SU-DHL-6 (cell line): ENCODE measurements around the gene PRRC2A.

Source experiments
- H2AFZ ChIP-seq: fragments of 200-600 bp; sonication (generic); 2 replicates; pipeline ENCODE4 v1.6.1; 2014; ENCODE audit warnings: low read depth, mild to moderate bottlenecking, moderate library complexity, mixed read lengths, antibody characterized with exemption, low read length; ENCODE audit not compliant: severe bottlenecking
- H3F3A ChIP-seq: fragments of 200-600 bp; shearing (Covaris generic); 2 replicates; pipeline ENCODE4 v1.6.0; 2016; ENCODE audit warnings: antibody characterized with exemption, mild to moderate bottlenecking; ENCODE audit not compliant: insufficient read depth
- H3K27ac ChIP-seq: fragments of 200-600 bp; sonication (generic); 2 replicates; pipeline ENCODE4 v1.5.1; 2016; ENCODE audit warnings: low read depth, mild to moderate bottlenecking, low read length, moderate library complexity, mixed read lengths
- H3K27me3 ChIP-seq: fragments of 200-600 bp; sonication (generic), shearing (Covaris generic); 2 replicates; pipeline ENCODE4 v1.6.0; 2014; ENCODE audit warnings: mild to moderate bottlenecking, low read length
- H3K36me3 ChIP-seq: fragments of 200-600 bp; sonication (generic); 2 replicates; pipeline ENCODE4 v1.6.1; 2014; ENCODE audit warnings: mild to moderate bottlenecking, low read length, mixed read lengths
- H3K4me2 ChIP-seq: fragments of 300-600, 200-600 bp; shearing (Covaris generic), sonication (generic); 2 replicates; pipeline ENCODE4 v1.6.0; 2014; ENCODE audit warnings: low read length, low read depth, mild to moderate bottlenecking; ENCODE audit not compliant: poor library complexity, severe bottlenecking
- H3K4me3 ChIP-seq: fragments of 200-600 bp; sonication (generic); 2 replicates; pipeline ENCODE4 v1.5.1; 2014; ENCODE audit warnings: antibody characterized with exemption, low read length, mild to moderate bottlenecking, mixed read lengths; ENCODE audit not compliant: insufficient read depth, poor library complexity, severe bottlenecking
- H3K79me2 ChIP-seq: fragments of 200-600 bp; sonication (generic); 2 replicates; pipeline ENCODE4 v1.6.1; 2014; ENCODE audit warnings: mild to moderate bottlenecking, low read length, moderate library complexity; ENCODE audit not compliant: insufficient read depth
- H3K9ac ChIP-seq: fragments of 200-600 bp; sonication (generic); 2 replicates; pipeline ENCODE4 v1.7.0; 2014; ENCODE audit warnings: mild to moderate bottlenecking, low read length
- H3K9me2 ChIP-seq: fragments of 200-600 bp; sonication (generic); replicated peaks from 2 replicates; pipeline ENCODE4 v1.6.1; 2014; ENCODE audit warnings: low read length; ENCODE audit not compliant: insufficient read depth
- H3K9me3 ChIP-seq: fragments of 200-600 bp; sonication (generic); 2 replicates; pipeline ENCODE4 v1.6.1; 2014; ENCODE audit warnings: low read length, mixed read lengths; ENCODE audit not compliant: insufficient read depth
- H4K20me1 ChIP-seq: fragments of 200-600 bp; sonication (generic); 2 replicates; pipeline ENCODE4 v1.6.1; 2014; ENCODE audit warnings: low read depth, mild to moderate bottlenecking, antibody characterized with exemption, low read length, moderate library complexity, mixed read lengths
- EZH2phosphoT487 ChIP-seq: fragments of 200-600 bp; sonication (generic), shearing (Covaris generic); conservative IDR thresholded peaks from 2 replicates; pipeline ENCODE4 v1.6.1; 2018; ENCODE audit warnings: mild to moderate bottlenecking, antibody characterized with exemption, low read length, moderate library complexity, mixed read lengths
- TF ChIP-seq, protein P1 (sequence below): fragments of 200-600 bp; sonication (generic); IDR thresholded peaks from one replicate; pipeline ENCODE4 v1.5.1; 2017; ENCODE audit warnings: antibody characterized with exemption, mild to moderate bottlenecking, low read length, moderate library complexity; ENCODE audit not compliant: insufficient read depth, poor library complexity, severe bottlenecking

PRRC2A gene

DNA sequence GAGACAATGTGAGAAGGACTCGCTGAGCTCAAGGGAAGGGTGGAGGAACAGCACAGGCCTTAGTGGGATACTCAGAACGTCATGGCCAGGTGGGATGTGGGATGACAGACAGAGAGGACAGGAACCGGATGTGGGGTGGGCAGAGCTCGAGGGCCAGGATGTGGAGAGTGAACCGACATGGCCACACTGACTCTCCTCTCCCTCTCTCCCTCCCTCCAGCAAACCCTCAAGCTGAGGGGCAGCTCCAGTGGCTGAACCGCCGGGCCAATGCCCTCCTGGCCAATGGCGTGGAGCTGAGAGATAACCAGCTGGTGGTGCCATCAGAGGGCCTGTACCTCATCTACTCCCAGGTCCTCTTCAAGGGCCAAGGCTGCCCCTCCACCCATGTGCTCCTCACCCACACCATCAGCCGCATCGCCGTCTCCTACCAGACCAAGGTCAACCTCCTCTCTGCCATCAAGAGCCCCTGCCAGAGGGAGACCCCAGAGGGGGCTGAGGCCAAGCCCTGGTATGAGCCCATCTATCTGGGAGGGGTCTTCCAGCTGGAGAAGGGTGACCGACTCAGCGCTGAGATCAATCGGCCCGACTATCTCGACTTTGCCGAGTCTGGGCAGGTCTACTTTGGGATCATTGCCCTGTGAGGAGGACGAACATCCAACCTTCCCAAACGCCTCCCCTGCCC lies 43.5 kb upstream of the PRRC2A start:
- TF ChIP-seq EZH2phosphoT487, result no peak
- TF ChIP-seq, protein P1, sequence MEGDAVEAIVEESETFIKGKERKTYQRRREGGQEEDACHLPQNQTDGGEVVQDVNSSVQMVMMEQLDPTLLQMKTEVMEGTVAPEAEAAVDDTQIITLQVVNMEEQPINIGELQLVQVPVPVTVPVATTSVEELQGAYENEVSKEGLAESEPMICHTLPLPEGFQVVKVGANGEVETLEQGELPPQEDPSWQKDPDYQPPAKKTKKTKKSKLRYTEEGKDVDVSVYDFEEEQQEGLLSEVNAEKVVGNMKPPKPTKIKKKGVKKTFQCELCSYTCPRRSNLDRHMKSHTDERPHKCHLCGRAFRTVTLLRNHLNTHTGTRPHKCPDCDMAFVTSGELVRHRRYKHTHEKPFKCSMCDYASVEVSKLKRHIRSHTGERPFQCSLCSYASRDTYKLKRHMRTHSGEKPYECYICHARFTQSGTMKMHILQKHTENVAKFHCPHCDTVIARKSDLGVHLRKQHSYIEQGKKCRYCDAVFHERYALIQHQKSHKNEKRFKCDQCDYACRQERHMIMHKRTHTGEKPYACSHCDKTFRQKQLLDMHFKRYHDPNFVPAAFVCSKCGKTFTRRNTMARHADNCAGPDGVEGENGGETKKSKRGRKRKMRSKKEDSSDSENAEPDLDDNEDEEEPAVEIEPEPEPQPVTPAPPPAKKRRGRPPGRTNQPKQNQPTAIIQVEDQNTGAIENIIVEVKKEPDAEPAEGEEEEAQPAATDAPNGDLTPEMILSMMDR, result no peak
- Histone ChIP-seq H2AFZ (no peak overlapping the region), H3K4me3 (peak overlapping the region; percentile 71), H4K20me1 (no peaks in the 10 kb centered on the region), H3K27ac (peak overlapping the region; percentile 92), H3F3A (peaks cover 86% of the 10 kb centered on the region), H3K36me3 (peaks cover 3% of the 10 kb centered on the region; the same call in 1 of the 2 replicates), H3K9me3 (no peaks in the 10 kb centered on the region), H3K4me2 (peak overlapping the region; percentile 86), H3K27me3 (no peaks in the 10 kb centered on the region), H3K9ac (peak overlapping the region; percentile 84), H3K9me2 (no peaks in the 10 kb centered on the region), H3K79me2 (peaks cover 51% of the 10 kb centered on the region)

- Histone ChIP-seq H4K20me1 (no peaks in the 10 kb centered on the region), H3K4me2 (peak overlapping the region; percentile 86), H3F3A (peaks cover 86% of the 10 kb centered on the region), H3K27me3 (no peaks in the 10 kb centered on the region), H3K36me3 (peaks cover 3% of the 10 kb centered on the region; the same call in 1 of the 2 replicates), H3K79me2 (peaks cover 48% of the 10 kb centered on the region), H3K27ac (peak overlapping the region; percentile 92), H3K9me2 (no peaks in the 10 kb centered on the region), H3K4me3 (peak overlapping the region; percentile 71), H3K9ac (peak overlapping the region; percentile 84), H3K9me3 (no peaks in the 10 kb centered on the region), H2AFZ (no peak overlapping the region)
- no peak for TF ChIP-seq EZH2phosphoT487
- TF ChIP-seq, protein P1, result no peak
These were observed 42.9 kb upstream of the PRRC2A start for GRCh38 chr6:31577579-31577966.

- Histone ChIP-seq H4K20me1 (no peaks in the 10 kb centered on the region), H3K79me2 (peaks cover 43% of the 10 kb centered on the region), H3K9me3 (no peaks in the 10 kb centered on the region), H2AFZ (no peak overlapping the region), H3K9ac (no peak overlapping the region; the same call in 1 of the 2 replicates), H3K4me2 (peak overlapping the region; percentile 86), H3K27me3 (no peaks in the 10 kb centered on the region), H3K27ac (peak overlapping the region; percentile 92), H3K9me2 (no peaks in the 10 kb centered on the region), H3K4me3 (no peak overlapping the region), H3F3A (peaks cover 90% of the 10 kb centered on the region), H3K36me3 (peaks cover 3% of the 10 kb centered on the region; the same call in 1 of the 2 replicates)
- TF ChIP-seq, protein P1, result no peak
- TF ChIP-seq EZH2phosphoT487, result no peak
These were observed 42.1 kb upstream of the PRRC2A start for GRCh38 chr6:31578184-31579118.
